Epithelial cell of esophagus (primary cell): Measurements from ENCODE around the gene ARID3A.

Experiments used
- DNase-seq: peaks from one replicate; pipeline ENCODE4 v3.0.0; 2010; ENCODE audit warnings: low read depth
- H3K4me3 ChIP-seq: 2 replicates; pipeline ENCODE4 v1.5.1; 2011; ENCODE audit warnings: mild to moderate bottlenecking, low read length, control low read depth
- CTCF ChIP-seq: IDR thresholded peaks from 2 replicates; pipeline ENCODE4 v1.5.1; 2011; ENCODE audit warnings: low read depth, mild to moderate bottlenecking, low read length, control low read depth, inconsistent platforms; ENCODE audit not compliant: insufficient read depth; ENCODE audit errors: missing control alignments

The ARID3A gene

DNA sequence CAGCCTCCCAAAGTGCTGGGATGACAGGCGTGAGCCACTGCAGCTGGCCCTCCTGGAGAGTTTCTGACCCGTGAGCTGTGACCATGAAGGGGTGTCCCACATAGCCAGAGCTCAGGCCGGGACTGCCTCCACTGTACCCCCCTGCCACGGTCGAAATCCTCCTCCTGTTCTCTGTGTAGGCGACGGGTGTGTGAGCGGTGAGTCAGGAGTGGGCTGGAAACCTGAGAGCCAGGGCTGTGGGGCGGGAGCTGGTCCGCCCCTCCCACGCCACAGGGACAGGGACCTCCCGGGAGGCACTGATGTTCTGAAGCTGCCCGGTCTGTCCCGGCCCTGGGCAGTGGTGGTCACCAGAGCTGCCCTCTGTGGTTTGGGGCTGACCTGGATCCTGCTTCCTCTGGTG, 62.2 kb downstream of the ARID3A start:
- TF ChIP-seq CTCF: no peak
- no peak for DNase-seq
- H3K4me3 ChIP-seq: no peak overlapping the region

GRCh38 chr19:988510-988909, 62.7 kb downstream of the ARID3A start:
- DNase-seq: no peak
- no peak for TF ChIP-seq CTCF
- H3K4me3 ChIP-seq: no peak overlapping the region

- TF ChIP-seq CTCF: no peak
- H3K4me3 ChIP-seq: no peak overlapping the region
- no peak for DNase-seq
Measured at GRCh38 chr19:989381-990081, 63.7 kb downstream of the ARID3A start.

- DNase-seq: no peak
- no peak for TF ChIP-seq CTCF
- H3K4me3 ChIP-seq: no peak overlapping the region
Measured at GRCh38 chr19:990119-990571, 64.3 kb downstream of the ARID3A start.

- no peak for DNase-seq
- no peak overlapping the region for H3K4me3 ChIP-seq
- no peak for TF ChIP-seq CTCF
Measured at GRCh38 chr19:990746-991145, 64.9 kb downstream of the ARID3A start.

- DNase-seq: peak; percentile 74
- H3K4me3 ChIP-seq: no peak overlapping the region
- TF ChIP-seq CTCF: no peak
Measured at GRCh38 chr19:991174-991931, 65.5 kb downstream of the ARID3A start.
